GM21737 (cell line): ENCODE measurements around the gene GRB2.
"Not testable (repeated sequence)": the region's sequence is repeated elsewhere in the genome, so short reads cannot be mapped to it uniquely, and the experiment has no call there.

ENCODE experiments used
- ATAC-seq: cut with Tn5 transposase; IDR thresholded peaks from one replicate; pipeline ENCODE4 v1.9.1; 2021; ENCODE audit warnings: mild to moderate bottlenecking, moderate library complexity; ENCODE audit not compliant: unreplicated experiment

The GRB2 gene

DNA sequence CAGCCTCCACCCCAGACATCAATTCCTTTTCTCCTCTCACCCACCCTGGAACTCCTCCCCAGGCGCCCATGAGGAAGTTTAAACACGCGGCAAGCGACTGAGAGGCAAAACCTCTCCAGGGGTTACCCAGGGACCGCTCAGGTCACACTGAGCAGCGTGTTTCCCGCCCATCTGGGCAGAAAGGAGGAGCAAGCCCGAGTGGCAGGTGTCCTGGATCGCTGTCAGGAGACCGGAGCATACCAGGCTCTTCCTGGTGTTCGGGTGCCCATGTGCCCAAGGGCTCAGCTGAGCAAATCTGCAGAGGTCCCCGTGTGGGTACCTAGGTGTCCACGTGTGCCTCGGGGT is 116.7 kb downstream of the GRB2 start:
- no peak for ATAC-seq

DNA sequence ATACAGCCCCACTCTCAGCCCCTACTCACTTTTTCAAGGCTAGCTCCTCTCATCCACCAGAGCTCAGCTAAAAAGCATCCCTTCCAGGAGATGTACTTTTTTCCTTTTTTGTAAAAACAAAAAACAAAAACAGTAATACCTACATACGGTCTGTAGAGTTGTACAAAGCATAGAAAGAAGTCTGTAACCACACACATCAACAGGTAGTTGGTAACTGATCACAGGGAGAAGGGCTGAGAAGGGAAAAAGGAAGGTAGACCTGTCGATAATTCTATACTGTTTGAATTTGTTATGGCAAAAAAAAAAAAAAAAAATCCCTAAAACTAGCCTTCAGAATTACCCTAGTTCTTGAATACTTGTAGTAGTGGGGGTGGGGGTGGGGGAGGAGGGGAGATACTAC is 117.1 kb downstream of the GRB2 start:
- ATAC-seq: no peak

DNA sequence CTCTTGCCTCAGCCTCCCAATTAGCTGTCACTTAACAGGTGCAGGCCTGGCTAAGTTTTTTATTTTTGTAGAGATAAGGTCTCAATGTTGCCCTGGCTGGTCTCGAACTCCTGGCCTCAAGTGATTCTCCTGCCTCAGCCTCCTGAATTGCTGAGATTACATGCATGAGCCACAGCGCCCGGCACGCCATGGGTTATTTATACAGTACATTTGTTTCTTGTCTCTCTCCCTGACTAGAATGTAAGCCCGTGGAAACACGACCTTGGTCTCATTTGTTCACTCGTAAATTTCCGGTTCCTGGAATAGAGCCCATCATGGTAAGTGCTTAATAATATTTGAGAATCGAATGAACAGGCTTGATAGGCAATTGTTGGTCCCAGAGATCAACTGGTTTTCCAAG is 118.3 kb downstream of the GRB2 start:
- ATAC-seq: no peak

DNA sequence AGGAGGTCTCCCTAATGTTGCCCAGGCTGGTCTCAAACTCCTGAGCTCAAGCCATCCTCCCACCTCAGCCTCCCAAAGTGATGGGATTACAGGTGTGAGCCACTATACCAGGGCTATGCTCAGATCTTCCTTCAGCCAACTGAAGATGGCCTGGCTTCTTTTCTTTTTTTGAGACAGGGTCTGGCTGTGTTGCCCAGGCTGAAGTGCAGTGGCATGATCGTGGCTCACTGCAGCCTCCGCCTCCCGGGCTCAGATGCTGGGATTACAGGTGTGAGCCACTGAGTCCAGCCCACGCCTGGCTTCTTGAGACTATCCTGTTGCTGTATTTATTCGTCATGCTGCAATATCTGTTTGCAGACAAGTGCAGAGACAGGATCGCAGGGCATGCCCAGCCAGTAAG is 120.4 kb downstream of the GRB2 start:
- ATAC-seq: no peak

DNA sequence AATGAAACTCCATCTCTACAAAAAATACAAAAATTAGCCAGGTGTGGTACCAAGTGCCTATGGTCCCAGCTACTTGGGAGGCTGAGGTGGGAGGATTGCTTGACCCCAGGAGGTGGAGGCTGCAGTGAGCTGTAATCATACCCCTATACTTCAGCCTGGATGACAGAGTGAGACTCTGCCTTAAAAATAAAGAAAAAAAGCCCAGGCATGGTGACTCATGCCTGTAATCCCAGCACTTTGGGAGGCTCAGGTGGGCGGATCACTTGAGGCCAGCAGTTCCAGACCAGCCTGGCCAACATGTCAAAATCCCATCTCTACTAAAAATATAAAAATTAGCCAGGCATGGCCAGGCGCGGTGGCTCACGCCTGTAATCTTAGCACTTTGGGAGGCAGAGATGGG is 125.3 kb downstream of the GRB2 start:
- ATAC-seq: not testable (repeated sequence)

DNA sequence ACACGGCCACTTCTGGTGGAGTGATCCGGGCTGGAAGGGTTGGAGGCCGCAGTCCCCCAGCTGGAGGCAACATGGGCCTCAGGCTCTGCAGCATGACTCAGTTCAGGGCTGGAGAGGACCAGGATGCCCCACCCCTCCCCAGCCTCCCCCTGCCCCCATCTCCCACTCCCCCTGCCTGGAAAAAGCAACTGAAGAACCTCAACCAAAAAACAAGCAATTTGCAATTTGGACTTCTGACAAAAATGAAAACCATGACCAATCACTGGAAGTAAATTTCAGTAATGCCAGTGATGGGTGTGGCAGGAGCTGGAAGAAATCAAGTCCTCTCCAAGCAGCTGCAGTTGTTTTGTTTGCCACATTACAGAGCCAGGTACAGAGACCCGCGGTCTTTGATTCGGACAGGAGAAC is 127.8 kb downstream of the GRB2 start:
- ATAC-seq: no peak

DNA sequence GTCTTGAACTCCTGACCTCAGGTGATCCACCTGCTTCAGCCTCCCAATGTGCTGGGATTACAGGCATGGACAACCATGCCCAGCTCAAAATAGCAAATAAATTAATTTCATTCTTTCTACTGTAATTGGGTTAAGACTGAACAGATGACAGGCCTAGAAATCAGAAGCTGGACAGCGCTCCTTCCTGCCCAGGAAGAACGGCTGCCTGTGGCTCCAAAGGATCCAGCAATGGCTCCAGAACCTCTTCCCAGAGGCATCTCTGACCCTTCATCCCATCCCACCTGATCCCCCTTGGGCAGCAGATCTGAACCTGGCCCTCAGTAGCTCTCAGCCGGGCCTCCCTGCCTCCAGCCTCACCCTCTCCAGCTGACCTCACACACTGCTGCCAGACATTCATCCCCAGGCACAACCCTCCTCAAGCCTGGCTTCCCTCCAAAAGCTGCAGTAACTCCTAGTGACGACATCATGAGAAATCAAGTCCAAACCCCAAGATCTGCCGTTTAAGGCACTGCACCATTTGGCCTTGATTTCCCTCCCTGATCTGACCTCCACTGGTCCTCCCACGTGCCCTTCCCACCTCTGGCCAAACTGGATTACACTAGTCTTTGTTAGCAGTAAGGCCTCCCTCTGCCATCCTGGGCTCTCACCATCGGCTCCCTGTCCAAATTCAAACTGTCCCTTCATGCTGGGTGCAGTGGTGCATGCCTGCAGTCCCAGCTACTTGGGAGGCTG is 131.3 kb downstream of the GRB2 start:
- ATAC-seq: no peak

DNA sequence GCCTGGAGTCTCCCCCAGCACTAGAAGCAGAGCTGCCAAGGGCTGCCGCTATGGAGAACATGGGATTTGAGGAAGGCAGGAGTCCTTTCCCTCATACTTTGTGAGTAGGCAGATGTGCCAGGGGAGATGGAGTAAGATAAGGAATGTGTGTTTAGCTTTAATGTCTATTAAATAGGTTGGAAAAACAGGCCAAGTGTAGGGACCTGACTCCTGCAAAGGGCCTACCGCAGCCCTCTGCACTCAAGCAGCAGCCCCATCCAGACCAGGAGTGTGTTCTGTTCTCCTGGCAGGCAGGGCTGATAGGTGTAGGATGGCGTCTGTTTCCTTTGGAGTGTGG is 132.7 kb downstream of the GRB2 start:
- no peak for ATAC-seq

DNA sequence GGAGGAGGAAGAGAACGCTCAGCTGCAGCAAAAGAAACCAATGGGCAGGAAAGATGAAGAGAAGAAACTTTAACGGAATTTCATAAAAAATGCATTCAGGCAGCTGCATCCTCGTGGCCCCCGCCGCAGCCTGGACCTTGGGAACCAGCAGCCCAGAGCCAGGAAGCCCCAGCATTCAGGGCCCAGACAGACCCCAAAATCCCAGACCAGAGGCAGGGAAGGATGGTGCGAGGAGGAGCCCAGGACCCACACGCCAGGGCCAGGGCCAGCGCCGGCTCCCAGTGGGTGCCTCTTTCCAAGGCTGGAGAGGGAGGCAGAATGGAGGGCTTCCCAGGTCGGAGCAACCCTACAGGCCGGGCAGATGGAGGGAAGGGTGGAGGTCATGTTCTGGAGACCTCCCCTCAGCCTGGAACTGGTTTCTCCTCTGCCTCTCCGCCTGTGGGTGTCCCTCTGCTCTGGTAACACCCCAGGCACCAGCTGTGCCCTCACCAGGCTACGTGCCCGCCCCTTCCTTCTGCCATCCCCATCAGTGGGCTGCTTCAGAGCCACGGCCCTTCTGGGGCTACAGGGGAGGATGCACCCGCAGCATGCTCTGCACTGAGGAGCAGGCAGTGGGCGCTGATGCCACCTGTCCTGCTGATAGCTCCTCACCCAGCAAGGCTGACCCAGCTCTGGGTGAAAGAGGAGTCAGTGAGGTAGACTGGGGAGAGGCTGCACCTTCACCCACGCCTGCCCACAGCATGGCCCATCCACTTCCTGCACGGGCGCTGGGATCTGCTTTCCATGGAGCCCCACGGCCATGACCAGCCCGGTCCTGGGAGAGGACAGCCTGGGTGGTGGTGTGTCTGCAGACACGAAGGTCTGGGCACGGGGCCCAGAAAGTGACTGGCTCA is 133.3 kb downstream of the GRB2 start:
- ATAC-seq: no peak

DNA sequence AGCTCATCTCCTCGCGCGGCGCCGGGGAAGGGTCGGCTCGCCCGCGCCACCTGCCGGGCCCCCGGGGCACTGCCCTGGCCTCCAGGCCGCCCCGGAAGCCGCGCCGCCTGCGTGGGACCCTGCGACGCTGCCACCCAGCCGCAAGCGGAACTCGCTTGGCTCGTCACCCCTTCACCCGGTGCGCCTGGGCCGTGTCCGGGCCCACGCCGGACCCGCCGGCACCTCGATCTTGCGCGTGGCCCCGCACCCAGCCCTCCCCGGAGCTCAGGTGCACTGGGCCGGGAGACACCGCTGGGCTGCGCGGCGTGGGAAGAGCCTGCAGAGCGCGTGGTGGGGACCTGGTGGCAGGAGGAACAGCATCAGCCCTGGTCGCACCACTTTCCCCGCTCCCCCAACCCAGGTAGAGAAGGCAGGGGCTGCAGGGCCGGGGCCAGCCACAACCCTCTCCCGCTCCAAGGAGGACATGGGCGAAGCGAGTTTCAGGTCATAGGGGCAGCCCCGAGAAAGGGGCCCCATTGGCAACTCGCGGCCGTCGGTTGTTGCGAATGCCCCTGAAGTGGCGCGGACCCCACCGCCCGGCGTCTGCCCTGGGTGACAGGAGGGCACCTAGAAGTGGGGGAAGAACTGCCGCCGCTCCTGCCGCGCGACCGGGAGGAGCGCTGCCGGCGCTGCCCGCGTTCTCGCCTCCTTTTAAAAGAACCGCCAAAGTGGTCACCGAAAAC is 134.1 kb downstream of the GRB2 start:
- ATAC-seq: peak; percentile 63

DNA sequence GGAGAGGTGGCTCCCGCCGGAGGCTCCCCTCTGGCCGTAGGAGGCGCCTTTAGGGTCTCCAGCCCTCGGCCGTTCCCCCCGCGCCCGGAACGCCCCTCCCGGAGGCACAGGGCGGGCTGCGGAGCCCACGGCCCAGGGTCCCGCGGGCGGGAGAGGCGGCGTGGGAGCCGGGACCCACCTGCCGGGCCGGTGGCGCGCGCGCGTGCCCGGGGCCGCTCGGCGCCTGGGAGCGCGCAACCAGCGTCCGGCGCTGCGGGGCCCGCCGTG is 134.6 kb downstream of the GRB2 start, which contains the start of gene MIF4GD:
Gene MIF4GD (minus strand): TSS at position 266 of the 267 bp plus-strand sequence. CDS start 1,036 bp downstream, outside the sequence.
- ATAC-seq: peak; percentile 19

DNA sequence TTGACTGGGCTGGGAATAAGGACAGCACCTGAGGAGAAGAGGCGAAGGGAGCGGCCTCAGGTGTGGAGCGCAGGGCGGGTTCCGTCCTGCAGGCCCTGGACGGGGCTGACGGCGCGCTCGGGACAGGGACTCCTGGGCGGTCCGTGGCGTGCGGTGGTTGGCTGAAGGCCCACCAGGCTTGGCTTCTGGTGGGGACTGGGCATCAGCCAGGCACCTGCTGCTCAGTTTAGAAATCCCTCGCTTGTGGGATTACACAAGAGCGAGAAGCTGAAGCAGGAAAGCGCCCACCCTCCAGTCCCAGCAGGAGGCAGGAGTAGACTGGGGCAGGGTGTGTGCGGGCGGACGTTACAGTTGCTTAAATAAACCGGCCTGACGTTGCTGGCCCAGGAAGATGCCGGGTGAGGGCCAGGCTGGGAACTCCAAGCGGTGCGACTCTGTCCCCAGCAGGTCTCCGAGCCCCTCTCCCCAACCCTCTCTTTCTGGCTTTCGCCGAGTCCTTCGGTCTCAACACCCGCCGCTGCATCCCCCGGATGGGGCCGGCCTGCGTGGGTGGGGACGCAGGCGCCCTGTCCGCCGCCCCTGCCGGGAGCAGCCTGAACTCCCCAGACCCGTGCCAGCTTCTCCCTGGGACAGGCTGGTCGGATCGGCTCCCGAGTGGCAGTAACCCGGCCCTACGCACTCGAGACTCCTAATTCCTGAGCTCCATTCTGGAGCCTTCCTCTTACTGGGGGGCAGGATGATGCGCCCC is 135.1 kb downstream of the GRB2 start:
- peak; percentile 28 for ATAC-seq

DNA sequence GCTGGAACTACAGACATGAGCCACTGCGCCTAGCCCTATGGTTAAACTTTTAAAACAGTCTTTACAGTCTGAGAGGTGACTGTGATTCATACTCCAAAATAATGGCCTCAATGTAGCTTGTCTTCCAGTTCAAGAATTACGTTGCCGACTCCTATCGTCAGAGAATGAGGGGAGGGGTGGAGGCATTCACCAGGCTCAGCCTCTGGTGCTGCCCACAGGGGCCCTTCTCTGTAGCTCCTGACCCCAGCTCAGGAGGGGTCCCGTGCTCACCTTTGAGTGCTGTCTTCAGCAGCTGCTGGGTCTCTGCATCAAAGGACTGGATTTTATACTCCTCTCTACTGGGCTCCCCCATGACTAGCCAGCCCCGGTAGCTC is 135.6 kb downstream of the GRB2 start:
- ATAC-seq: no peak
